Caco-2 (cell line): ENCODE measurements around the gene ZNF638. TPM values are rescaled to one million over a fixed set of nuclear protein-coding genes. Genes with fewer than 3 reads are reported as not detected.

Source experiments
- Bru-seq: library from RNA; stranded (reverse); fragments of 400-500 nt; gene quantifications from one replicate; lab custom pipeline; 2021; lab: Mats Ljungman, UMichigan
- BruChase-seq, 2 experiments: library from RNA; stranded (reverse); fragments of 400-500 nt; gene quantifications; one replicate each; lab custom pipeline; 2021; lab: Mats Ljungman, UMichigan
- BruUV-seq: library from RNA; stranded (reverse); fragments of 400-500 nt; replicated peaks from 2 replicates; lab custom pipeline; 2021; lab: Mats Ljungman, UMichigan
- CTCF ChIA-PET: fragments of 300-600 bp; sonication (Branson Sonifier 250); formaldehyde crosslinking; loops from one replicate; lab custom pipeline; 2022; ENCODE audit warnings: antibody characterized with exemption; lab: Charles Lee
- POLR2A ChIA-PET: fragments of 300-600 bp; sonication (Branson Sonifier 250); formaldehyde crosslinking; loops from one replicate; lab custom pipeline; 2022; ENCODE audit warnings: antibody characterized with exemption; lab: Charles Lee
- DNase-seq, 2 experiments: peaks; one replicate each; pipeline versions ENCODE4 v3.0.0 to v3.0.0-alpha.2; 2020 to 2022
- H3K27me3 ChIP-seq: replicated peaks from 2 replicates; pipeline ENCODE4 v1.6.0; 2011; ENCODE audit warnings: low read length; ENCODE audit not compliant: control insufficient read depth, insufficient read depth
- H3K36me3 ChIP-seq: 2 replicates; pipeline ENCODE4 v1.5.1; 2011; ENCODE audit warnings: low read length; ENCODE audit not compliant: control insufficient read depth, insufficient read depth
- H3K4me1 ChIP-seq: fragments of 250-450 bp; sonication (Bioruptor Pico); 2 replicates; pipeline ENCODE4 v1.5.1; 2020; ENCODE audit warnings: mild to moderate bottlenecking
- H3K4me3 ChIP-seq: 2 replicates; pipeline ENCODE4 v1.5.1; 2011; ENCODE audit warnings: low read depth, mild to moderate bottlenecking, control low read depth, low read length
- H3K9me3 ChIP-seq: fragments of 250-450 bp; sonication (Bioruptor Pico); 2 replicates; pipeline ENCODE4 v1.5.1; 2020; ENCODE audit warnings: mild to moderate bottlenecking, moderate library complexity
- H3K27ac Mint-ChIP-seq: one replicate; pipeline ENCODE4 v1.8.0; 2022; ENCODE audit warnings: mixed read lengths; ENCODE audit not compliant: unreplicated experiment
- H3K27me3 Mint-ChIP-seq: one replicate; pipeline ENCODE4 v1.8.0; 2022; ENCODE audit warnings: mixed read lengths; ENCODE audit not compliant: insufficient read depth, unreplicated experiment
- H3K36me3 Mint-ChIP-seq: one replicate; pipeline ENCODE4 v1.8.0; 2022; ENCODE audit warnings: mild to moderate bottlenecking, mixed read lengths; ENCODE audit not compliant: insufficient read depth, unreplicated experiment
- H3K4me1 Mint-ChIP-seq: one replicate; pipeline ENCODE4 v1.8.0; 2022; ENCODE audit warnings: low read depth, mixed read lengths; ENCODE audit not compliant: unreplicated experiment
- H3K4me3 Mint-ChIP-seq: one replicate; pipeline ENCODE4 v1.8.0; 2022; ENCODE audit warnings: mild to moderate bottlenecking, moderate library complexity, mixed read lengths; ENCODE audit not compliant: unreplicated experiment
- H3K9me3 Mint-ChIP-seq: one replicate; pipeline ENCODE4 v1.8.0; 2022; ENCODE audit warnings: mixed read lengths; ENCODE audit not compliant: unreplicated experiment
- intact Hi-C: fragments of 100-400 bp; cut with micrococcal nuclease; formaldehyde crosslinking; loops from one replicate; pipeline ENCODE4 v1.10.0; 2022; ENCODE audit not compliant: unreplicated experiment
- long read RNA-seq: library from polyadenylated mRNA; stranded (forward); transcript quantifications from one replicate; pipeline ENCODE4 v2.0.0, GENCODE V29; 2022
- total RNA-seq: library from RNA; stranded (reverse); gene quantifications from 2 replicates; pipeline ENCODE4 v1.2.3, GENCODE V29; 2022
- TF ChIP-seq, protein P1 (sequence below), 2 experiments: fragments of 200-600 bp in 1 of 2; IDR thresholded peaks; 1 replicate in 1 of 2; 2 replicates in 1 of 2; pipeline versions ENCODE4 v1.5.1 to v1.8.0; 2011 to 2022; ENCODE audit warnings: antibody characterized with exemption in 1 of 2, control low read depth in 1 of 2, inconsistent platforms in 1 of 2, low read depth in 1 of 2, low read length in 1 of 2, mild to moderate bottlenecking in 1 of 2, moderate library complexity in 1 of 2; ENCODE audit not compliant: insufficient read depth in 1 of 2, severe bottlenecking in 1 of 2, unreplicated experiment in 1 of 2

ZNF638 gene
- 133 and 134 TPM in 2 replicates for total RNA-seq
- Bru-seq, nascent RNA: percentile 94 among the genes with signal in this experiment
- BruChase-seq, experiment 1, labeled RNA remaining after a 2-hour chase: percentile 97 among the genes with signal in this experiment
- percentile 91 among the genes with signal in this experiment for BruChase-seq, experiment 2, labeled RNA remaining after a 6-hour chase
- long read RNA-seq, full-length matches to known transcripts: 6 of 72 reads
- long read RNA-seq, partial matches to known transcripts: 16 of 72 reads
- long read RNA-seq, other reads (novel, unspliced or antisense): 50 of 72 reads

DNA sequence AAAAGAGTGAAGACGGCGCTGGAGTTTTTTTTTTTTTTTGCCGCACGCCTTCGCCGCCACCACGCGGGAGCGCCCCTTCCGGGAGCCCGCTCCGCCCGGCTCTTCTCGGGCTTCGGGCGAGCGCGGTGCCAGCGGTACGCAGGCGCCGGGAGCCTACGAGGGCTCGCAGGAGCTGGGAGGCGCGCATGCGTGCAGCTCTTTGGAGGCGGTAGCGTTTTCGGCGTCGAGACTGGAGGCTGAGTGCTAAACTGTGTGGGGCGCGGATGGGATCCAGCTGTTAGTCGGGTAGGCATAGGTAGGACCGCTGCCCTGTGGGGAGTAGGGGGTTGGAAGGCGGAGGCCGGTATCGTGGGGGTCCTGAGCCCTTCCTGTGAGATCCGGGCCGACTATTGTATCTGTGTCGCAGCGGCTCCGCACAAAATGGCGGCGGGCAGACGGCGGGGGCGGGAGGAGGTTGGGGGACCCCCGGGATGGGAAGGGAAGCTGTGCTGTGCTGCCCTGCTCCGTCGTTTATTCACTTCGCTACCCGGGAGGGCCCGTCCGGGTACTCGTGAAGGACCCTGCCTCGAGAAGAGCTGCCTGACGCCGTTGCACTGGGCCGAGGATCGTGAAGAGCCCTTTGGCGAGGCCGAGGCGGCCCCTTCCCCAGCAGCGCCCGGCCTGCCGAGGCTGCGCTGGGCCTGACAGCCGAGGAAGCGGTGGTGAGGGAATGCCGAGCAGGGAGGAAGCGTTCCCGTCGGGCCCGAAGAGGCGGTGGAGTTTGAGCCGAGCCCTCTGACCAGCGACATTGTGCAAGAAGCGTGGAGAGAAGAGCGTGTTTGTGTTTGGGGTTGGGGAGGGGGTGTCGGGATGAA, at the start of gene ZNF638:
ZNF638 (plus strand) TSS at position 202 of the 854 bp plus-strand sequence. CDS start 17,173 bp downstream, outside the sequence.
- TF ChIP-seq, protein P1, sequence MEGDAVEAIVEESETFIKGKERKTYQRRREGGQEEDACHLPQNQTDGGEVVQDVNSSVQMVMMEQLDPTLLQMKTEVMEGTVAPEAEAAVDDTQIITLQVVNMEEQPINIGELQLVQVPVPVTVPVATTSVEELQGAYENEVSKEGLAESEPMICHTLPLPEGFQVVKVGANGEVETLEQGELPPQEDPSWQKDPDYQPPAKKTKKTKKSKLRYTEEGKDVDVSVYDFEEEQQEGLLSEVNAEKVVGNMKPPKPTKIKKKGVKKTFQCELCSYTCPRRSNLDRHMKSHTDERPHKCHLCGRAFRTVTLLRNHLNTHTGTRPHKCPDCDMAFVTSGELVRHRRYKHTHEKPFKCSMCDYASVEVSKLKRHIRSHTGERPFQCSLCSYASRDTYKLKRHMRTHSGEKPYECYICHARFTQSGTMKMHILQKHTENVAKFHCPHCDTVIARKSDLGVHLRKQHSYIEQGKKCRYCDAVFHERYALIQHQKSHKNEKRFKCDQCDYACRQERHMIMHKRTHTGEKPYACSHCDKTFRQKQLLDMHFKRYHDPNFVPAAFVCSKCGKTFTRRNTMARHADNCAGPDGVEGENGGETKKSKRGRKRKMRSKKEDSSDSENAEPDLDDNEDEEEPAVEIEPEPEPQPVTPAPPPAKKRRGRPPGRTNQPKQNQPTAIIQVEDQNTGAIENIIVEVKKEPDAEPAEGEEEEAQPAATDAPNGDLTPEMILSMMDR (IDR thresholded peaks at IDR 0.05; ENCODE audit: insufficient read depth in 1 of 2, low read depth in 1 of 2, low read length in 1 of 2, severe bottlenecking in 1 of 2, unreplicated experiment in 1 of 2): peak; percentile 68 to 77
- H3K36me3 ChIP-seq: no peaks in the 10 kb centered on the region
- ChIA-PET POLR2A (interaction anchor here (0.6 to 1.6 kb wide), 7 partner anchors 11 to 264 kb away, joined by 3 to 28 read pairs (median 7); partner anchors contain the start of gene PAIP2B), CTCF (interaction anchor here (0.6 to 2.9 kb wide), 39 partner anchors 9 to 1375 kb away, joined by 3 to 77 read pairs (median 4); partner anchors contain the start of genes DYSF, MCEE and PAIP2B)
- DNase-seq: peak; percentile 89 to 95
- Mint-ChIP-seq H3K4me3 (peak within 1 kb of the TSS; percentile 98), H3K4me1 (peaks cover 23% of the 10 kb centered on the region), H3K36me3 (peaks cover 38% of the 10 kb centered on the region), H3K9me3 (no peaks in the 10 kb centered on the region), H3K27ac (peak within 1 kb of the TSS; percentile 99), H3K27me3 (no peaks in the 10 kb centered on the region)
- no peaks in the 10 kb centered on the region for H3K9me3 ChIP-seq
- H3K27me3 ChIP-seq: no peaks in the 10 kb centered on the region
- BruUV-seq: no TSS peak
- intact Hi-C loops: loop anchor here (1.0 kb wide), 2 partner anchors 33 to 108 kb away; no protein-coding TSS in a partner anchor
- H3K4me3 ChIP-seq: peak within 1 kb of the TSS; percentile 92
- peaks cover 11% of the 10 kb centered on the region; the same call in 1 of the 2 replicates for H3K4me1 ChIP-seq

DNA sequence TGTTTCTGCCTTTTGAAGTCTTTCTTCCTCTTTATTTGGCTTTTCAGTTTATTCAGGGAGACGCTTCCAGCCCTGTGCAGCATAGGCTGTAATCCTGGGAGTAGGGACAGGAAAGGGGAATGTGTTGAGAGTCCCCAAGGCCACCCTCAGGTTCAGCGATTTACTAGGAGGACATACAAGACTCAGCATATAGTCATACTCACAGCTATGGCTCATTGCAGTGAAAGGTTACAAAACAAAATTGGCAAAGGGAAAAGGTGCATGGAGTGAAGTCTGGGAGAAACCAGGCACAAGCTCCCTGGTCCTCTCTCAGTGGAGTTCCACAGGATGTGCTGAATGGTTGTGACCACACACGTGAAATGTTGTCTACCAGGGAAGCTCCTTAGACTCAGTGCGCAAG, 49.6 kb upstream of the ZNF638 start:
- Mint-ChIP-seq H3K9me3 (no peaks in the 10 kb centered on the region), H3K27ac (no peak overlapping the region), H3K4me3 (no peak overlapping the region), H3K36me3 (no peaks in the 10 kb centered on the region), H3K27me3 (peaks cover 6% of the 10 kb centered on the region), H3K4me1 (no peaks in the 10 kb centered on the region)
- H3K27me3 ChIP-seq: no peaks in the 10 kb centered on the region
- no peaks in the 10 kb centered on the region for H3K9me3 ChIP-seq
- no peak for DNase-seq
- no TSS peak for BruUV-seq
- ChIA-PET CTCF (interaction anchor here (1.7 kb wide), 1 partner anchor 55 kb away, joined by 9 read pairs; the partner anchor contains the start of gene PAIP2B), POLR2A (no interaction called here)
- no peak overlapping the region for H3K4me3 ChIP-seq
- TF ChIP-seq, protein P1 (IDR thresholded peaks at IDR 0.05; ENCODE audit: insufficient read depth in 1 of 2, low read depth in 1 of 2, low read length in 1 of 2, severe bottlenecking in 1 of 2, unreplicated experiment in 1 of 2): no peak
- no peaks in the 10 kb centered on the region for H3K36me3 ChIP-seq
- intact Hi-C loops: loop anchor here (1.0 kb wide), 2 partner anchors 58 to 125 kb away; no protein-coding TSS in a partner anchor
- peaks cover 7% of the 10 kb centered on the region; the same call in 1 of the 2 replicates for H3K4me1 ChIP-seq
